ENCODE measurements around the gene AVPR1A.

The AVPR1A gene

DNA sequence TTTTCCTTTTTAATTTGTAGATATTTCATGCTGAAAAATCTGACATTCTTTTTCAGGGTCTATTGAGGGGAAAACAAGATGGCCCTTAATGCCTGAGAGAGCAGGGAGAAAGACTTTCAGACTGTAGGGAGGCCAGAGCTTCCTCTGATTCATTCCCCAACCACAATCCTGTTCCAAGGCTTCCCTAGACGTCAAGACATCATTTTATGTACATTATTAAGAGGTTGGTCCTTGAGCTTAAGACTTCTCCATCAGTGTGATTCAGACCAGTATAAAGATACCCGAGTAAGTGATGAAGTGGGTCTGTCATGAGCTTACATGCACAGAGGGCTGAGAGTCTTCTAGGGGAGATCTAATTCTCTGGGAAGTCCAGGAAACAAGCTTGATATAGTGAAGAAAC, 57.3 kb downstream of the AVPR1A start:
- DNase-seq (ENCODE audit: low read depth), result no peak

DNA sequence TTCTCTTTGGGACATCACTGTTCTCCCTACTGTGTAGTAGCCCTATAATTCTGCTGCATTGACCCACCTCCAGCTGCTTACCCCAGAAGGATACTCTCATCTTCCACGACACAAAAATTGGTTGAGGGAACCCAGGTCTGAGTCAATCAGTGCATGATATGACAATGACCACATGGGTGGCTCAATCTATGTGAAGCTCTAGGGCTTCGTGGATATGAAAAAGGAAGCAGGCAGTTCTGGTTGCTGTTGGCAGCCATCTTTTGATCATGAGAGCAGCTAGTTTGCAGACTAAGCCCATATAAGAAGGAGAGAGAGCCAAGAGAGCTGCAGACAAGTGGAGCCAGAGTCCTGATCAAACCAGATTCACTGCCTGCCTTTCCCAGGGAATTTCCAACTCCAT, 57.9 kb downstream of the AVPR1A start:
- no peak for DNase-seq (ENCODE audit: low read depth)
